Stimulated activated CD8-positive, alpha-beta memory T cell treated with anti-CD3 and anti-CD28 coated beads, Interleukin-15, amount 100 ng/mL, for 24 hours (primary cell): ENCODE measurements around the gene SUCLG2.

Experiments used
- DNase-seq: peaks from one replicate; pipeline ENCODE4 v3.0.0-alpha.2; 2020; ENCODE audit warnings: low read depth

Gene SUCLG2

DNA sequence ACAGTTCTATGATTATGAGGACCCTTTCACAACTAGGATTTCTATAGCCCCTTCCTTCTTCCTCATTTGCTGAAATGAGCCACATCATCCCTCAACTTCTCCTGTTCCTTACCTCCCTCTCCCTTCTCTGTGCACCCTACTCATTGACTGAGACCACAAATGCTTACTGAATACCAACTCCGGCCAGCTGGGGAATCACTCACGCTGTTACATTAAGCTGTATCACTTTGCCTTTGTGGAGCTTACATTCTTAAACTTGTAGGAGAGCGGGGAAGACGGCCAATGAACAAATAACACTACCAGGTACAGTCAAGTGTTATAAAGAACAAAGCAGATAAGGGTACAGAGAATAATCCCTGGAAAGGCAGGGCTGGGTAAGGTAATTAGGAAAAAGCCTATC, 5.7 kb downstream of the SUCLG2 start:
- DNase-seq = no peak

GRCh38 chr3:67648229-67648628, 6.2 kb downstream of the SUCLG2 start:
- DNase-seq = no peak

GRCh38 chr3:67647390-67647878, 7.0 kb downstream of the SUCLG2 start:
- no peak for DNase-seq

DNA sequence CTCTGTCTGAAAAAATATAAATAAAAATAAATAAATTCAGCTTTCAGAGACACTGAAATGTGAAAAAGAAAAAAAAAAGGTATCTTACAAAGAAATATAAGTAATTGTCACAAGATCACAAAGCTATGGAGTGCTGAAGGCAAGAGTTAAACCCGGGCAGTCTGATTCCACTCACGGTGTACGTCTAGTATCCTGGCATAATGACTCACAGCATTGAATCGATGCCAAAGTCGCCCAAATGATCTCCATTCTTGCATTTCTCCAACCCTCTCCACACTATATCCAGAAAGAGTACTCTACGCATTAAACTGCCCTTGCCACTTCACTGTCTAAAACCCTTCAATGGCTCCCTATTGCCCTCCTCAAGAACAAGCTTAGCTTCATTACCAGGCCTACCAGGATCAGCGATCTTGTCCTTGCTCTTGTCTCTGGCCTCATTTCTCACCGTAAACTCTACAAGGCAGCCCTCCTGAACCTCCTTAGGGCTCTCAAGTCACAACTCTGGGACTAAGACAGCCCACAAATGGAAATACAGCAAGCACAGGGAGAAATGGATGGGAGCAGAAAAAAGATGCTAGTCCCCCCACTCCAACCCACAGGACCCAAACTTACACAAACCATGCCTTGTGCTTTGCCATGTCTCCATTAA, 7.7 kb downstream of the SUCLG2 start:
- DNase-seq = no peak

DNA sequence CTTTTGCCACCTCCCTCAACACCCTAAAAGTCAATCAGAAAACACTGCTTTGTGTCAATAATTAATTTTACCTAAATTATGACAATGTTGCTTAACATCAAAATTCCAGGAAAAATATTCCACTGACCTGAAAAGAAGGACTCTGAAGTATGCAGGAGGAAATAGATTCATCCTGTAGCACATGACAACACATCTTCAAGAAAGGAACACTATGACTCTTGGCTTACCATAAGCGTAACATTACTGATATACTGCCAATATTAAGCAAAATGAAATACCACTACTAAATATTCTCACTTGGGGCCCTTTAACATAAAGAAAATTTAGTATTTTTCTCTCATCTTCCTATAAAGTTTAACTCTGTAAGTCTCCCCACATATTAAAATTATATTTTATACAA, 9.6 kb downstream of the SUCLG2 start:
- no peak for DNase-seq

- DNase-seq = no peak
Observed at GRCh38 chr3:67642734-67643133, 11.7 kb downstream of the SUCLG2 start.

DNA sequence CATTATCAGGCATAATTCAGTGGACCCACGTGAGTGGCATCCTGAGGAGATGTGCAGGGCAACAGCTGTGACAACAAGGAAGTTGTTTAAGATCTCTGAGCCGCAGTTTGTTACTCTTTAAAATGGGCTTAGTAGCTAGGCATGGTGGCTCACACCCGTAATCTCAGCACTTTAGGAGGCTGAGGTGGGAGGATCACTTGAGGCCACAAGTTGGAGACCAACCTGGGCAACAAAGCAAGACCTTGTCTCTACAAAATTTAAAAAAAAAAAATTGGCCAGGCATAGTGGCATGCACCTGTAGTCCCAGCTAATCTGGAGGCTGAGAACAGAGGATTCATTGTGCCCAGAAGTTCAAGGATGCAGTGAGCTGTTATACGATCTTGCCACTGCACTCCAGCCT, 12.2 kb downstream of the SUCLG2 start:
- DNase-seq = no peak

GRCh38 chr3:67641451-67641850, 13.0 kb downstream of the SUCLG2 start:
- DNase-seq = no peak

- DNase-seq = no peak
Observed at GRCh38 chr3:67640023-67640660, 14.3 kb downstream of the SUCLG2 start.

GRCh38 chr3:67637255-67637900, 17.0 kb downstream of the SUCLG2 start:
- DNase-seq = no peak

- DNase-seq = no peak
Observed at GRCh38 chr3:67635806-67636205, 18.6 kb downstream of the SUCLG2 start.

DNA sequence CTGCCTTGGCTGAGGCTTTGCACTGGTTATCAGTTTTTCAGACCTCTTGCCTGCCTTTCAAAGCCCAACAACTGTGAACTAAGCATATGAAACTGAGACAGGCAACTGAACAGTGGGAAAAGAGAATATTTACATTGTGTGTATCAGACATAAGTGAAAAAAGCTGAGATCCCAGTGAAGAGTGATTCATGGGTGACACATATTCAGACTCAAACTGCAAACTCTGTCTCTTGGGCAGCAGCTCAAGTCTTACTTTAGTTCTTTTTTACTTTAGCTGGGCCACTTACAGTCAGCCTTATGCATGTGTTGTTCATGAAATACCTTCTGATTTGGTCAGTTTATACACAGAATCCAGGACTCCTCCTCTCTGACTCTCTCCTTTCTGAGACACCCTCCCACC, 19.2 kb downstream of the SUCLG2 start:
- DNase-seq = no peak

DNA sequence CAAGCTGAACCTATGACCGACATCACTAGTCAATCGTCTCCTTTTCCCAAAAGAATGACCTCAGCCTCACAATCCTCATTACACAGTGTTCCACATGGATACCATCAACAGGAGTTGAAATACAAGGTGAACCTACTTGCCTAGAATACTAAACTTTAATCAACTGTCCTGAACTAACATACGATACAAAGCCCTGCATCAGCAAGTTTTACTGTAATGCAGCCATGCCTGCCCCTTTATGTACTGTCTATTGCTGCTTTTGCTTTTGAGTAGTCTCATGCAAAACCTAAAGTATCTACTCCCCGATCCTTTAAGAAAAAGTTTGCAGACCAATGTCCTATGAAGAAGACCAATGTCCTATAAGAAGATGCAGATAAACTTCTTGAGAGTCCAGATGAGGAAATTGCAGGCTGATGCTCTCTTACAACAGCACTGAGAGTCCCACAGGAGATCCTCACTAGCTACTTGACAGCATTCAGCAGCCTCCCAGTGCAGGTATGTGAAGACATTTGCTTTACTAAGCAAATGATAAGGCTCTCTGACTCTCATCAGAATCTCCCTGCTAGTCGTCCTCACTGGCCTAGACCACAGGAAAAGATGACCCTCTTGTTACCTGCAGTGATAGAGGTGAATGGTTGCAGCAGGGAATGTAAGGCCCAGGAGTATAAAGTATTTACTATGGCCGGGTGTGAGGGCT, 23.6 kb downstream of the SUCLG2 start:
- DNase-seq = no peak

DNA sequence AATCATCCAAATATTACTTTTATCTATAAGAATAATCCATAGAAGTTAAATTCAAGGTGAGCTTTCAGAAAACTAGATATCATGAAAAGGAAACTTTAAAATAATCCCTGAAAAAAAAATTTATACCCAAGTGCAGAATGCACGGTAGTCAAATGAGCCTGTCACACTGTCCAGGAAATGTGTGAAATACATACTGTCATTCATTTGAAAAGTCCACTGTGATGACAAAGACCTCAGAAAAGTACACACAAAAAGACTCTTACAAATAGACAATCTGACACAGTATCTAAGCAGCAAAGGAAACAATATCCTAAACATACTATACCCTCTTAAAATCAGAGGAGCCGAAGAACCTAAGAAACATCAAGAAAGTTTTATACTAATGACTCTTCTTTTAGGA, 29.7 kb downstream of the SUCLG2 start:
- DNase-seq = no peak

DNA sequence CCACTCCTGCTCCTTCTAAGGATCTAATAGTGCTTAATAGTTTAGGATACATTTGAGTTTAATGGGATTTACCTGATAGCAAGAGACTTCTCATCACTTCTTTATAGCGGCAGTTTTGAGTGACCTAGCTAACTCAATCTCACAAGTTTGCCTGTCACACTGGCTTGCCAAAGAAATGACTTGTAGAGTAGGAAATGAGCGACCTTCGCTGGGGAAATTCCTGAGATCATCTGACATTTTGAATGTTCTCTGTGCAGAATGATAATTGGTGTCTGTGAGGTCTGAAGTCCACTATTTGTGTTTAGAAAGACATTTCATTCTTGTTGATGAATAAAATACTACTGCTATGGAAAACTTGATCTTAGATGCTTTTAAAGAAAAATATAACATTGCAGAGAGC, 30.3 kb downstream of the SUCLG2 start:
- DNase-seq = no peak

- no peak for DNase-seq
Observed at GRCh38 chr3:67622652-67623051, 31.8 kb downstream of the SUCLG2 start.

- no peak for DNase-seq
Observed at GRCh38 chr3:67620869-67621268, 33.5 kb downstream of the SUCLG2 start.

- no peak for DNase-seq
Observed at GRCh38 chr3:67619991-67620390, 34.4 kb downstream of the SUCLG2 start.

- no peak for DNase-seq
Observed at GRCh38 chr3:67617518-67617917, 36.9 kb downstream of the SUCLG2 start.

GRCh38 chr3:67616046-67616445, 38.4 kb downstream of the SUCLG2 start:
- DNase-seq = no peak

DNA sequence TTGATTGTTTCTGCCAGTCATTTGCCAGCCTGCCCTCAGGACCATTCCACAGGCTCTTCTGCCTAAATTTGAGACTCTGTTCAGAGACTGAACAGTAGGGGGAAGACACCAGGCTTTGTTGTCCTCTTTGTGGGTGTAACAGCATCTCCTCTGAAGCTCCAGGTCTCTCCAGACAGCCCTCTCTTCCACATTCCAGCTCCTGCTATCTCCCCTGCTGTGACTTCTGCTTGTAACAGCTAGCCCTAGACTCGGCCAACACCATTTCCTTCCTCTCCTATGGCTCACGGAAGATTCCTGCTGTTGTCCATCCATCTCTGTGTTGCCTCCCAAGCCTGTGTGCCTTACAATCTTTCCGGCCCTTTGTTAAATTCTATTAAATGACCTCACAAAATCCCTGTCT, 40.2 kb downstream of the SUCLG2 start:
- no peak for DNase-seq

DNA sequence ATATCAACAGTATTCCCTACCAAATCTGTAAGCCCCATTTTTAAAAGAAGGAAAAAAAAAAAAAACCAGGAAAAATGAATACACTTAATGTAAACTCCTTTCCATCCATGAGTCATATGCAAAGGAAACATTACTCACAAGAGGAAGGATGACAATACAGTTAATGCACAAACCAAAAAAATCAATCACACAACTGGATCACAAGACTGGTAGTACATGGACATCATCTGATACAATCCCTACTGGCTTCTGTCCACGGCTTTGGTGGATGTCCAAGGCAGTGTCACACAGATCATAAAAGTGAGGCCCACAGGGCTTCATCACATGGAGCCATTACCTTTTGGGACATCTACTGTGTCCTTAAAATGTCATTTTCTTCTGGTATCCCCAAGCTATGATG, 44.0 kb downstream of the SUCLG2 start:
- no peak for DNase-seq

DNA sequence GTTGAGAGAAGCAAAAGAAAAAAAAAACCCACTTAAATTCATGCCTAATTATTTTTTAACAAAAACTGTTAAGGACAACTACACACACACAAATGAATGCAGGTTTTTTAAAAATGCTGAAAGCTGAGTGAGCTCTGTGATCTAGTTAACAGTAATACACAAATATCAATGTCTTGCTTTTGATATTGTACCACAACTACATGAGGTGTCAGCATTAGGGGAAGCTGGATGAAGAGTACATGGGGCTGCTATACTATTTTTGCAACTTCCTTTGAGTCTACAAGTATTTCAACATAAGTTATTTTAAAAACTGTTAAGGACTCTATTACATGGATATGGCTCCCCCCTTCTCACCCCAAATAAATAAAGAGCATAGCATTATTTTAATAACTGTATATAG, 44.7 kb downstream of the SUCLG2 start:
- no peak for DNase-seq
